Uterus (tissue), 2 donors: ENCODE data around the gene FAM81B.

Experiments used
- POLR2A ChIP-seq, 2 donors: fragments of 450-650 bp; IDR thresholded peaks; one replicate each; pipeline ENCODE4 v1.6.1; 2016; ENCODE audit warnings: antibody characterized with exemption in 2 of 2, mild to moderate bottlenecking in 1 of 2, moderate library complexity in 1 of 2
- TF ChIP-seq, protein P1 (sequence below), 4 experiments: fragments of 200-600 bp in 2 of 4; fragments of 450-650 bp in 2 of 4; sonication (generic) in 2 of 4; IDR thresholded peaks; one replicate each; pipeline ENCODE4 v1.5.1; 2016 to 2019; ENCODE audit warnings: antibody characterized with exemption in 4 of 4, mild to moderate bottlenecking in 2 of 4, moderate library complexity in 1 of 4

GRCh38 chr5:95426227-95426626 is 35.1 kb downstream of the FAM81B start:
- no peak for TF ChIP-seq POLR2A (IDR thresholded peaks at IDR 0.05)
- TF ChIP-seq, protein P1, sequence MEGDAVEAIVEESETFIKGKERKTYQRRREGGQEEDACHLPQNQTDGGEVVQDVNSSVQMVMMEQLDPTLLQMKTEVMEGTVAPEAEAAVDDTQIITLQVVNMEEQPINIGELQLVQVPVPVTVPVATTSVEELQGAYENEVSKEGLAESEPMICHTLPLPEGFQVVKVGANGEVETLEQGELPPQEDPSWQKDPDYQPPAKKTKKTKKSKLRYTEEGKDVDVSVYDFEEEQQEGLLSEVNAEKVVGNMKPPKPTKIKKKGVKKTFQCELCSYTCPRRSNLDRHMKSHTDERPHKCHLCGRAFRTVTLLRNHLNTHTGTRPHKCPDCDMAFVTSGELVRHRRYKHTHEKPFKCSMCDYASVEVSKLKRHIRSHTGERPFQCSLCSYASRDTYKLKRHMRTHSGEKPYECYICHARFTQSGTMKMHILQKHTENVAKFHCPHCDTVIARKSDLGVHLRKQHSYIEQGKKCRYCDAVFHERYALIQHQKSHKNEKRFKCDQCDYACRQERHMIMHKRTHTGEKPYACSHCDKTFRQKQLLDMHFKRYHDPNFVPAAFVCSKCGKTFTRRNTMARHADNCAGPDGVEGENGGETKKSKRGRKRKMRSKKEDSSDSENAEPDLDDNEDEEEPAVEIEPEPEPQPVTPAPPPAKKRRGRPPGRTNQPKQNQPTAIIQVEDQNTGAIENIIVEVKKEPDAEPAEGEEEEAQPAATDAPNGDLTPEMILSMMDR (IDR thresholded peaks at IDR 0.05): no peak
